NCI-H82 (cell line): ENCODE results near the gene SLC6A3.

Experiments
- DNase-seq: peaks from one replicate; lab custom pipeline; 2025; lab: John Stamatoyannopoulos, UW

SLC6A3 gene

DNA sequence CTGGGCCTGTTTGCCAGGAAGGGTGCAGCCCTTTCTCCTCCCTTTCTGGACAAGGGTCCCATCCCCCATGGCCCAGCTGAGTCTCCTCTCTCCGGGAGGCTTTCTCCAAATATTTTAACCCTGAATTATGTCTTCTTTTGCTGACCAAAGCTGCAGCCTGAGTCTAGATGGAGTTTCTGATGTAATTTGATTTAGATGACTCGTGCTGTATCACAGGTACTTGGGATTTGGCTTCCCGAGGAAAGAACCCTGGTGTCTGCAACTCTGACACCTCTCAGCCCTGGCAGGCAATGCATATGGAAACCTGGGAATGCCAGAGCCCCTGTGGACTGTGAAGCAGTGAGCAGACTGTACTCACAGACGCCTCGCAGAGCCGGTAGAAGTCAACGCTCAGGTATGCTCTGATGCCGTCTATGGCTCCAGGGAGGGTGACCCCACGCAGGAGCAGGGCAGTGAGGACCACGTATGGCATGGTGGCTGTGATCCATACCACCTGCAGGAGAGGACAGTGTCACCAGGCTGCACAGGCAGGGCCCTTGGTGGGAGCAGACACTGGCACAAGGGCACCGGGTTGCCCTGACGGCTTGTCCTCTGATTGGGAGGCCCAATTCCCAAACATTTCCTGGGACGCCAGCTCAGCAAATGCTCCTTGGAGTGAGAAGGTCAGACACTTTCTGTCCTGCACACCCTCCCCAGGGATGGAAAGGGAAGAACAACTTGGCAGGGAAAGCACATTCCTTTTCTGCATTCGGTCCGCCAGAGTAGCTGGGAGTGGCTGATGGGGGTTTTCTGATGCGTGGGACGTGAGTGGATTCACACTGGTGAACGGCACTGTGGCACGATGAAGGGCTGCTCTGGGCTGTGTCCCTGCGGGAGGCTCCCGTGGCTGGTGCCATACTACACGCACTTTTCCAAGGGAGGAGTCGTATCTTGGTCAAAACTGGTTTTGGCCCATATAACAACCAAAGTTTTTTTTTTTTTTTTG, 24.7 kb downstream of the SLC6A3 start:
- DNase-seq = no peak

DNA sequence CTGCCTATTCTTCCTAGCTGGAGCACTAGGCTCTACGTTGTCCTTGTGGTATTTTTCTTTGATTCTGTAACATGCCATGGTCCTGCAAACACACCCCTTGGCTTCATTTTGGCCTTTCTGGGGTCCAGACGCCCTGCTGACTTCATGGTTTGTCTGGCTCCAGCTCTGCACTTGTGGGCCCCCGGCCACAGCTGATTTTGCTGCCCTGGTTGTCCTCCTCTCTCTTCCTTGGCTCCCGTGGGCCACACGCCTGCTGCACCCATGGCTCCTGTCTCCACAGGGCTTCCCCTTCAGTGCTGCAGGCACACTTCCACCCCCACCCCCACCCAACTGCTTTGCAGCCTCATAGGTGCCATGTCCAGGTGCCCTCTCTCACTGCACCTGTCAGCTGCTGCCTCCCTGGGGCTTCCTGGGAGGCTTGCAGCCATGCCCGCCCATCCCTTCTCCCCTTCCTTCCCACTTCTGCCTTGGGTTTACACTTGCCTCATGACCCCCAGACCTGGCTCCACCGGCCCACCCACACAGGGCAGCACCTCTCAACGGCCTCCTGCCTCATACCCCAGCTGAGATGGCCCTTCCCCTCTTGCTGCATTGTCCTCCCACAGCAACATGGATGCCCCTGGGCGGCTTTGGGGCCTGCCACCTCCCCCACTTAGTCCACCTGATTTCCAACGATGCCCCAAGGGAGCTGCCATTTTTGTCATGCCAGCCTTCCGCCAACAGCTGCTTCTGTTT, 25.6 kb downstream of the SLC6A3 start:
- no peak for DNase-seq

DNA sequence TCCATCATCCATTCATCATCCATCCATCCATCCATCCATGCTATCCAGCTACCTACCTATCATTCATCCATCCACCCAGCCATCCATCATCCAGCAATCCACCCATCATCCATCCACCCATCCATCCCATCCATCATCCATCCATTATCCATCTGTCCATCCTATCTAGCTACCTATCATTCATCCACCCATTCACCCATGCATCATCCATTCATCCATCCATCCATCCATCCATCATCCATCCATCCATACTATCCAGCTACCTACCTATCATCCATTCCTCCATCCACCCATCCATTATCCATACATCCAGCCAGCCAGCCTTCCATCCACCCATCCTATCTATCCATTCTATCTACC, 26.3 kb downstream of the SLC6A3 start:
- DNase-seq = no peak

DNA sequence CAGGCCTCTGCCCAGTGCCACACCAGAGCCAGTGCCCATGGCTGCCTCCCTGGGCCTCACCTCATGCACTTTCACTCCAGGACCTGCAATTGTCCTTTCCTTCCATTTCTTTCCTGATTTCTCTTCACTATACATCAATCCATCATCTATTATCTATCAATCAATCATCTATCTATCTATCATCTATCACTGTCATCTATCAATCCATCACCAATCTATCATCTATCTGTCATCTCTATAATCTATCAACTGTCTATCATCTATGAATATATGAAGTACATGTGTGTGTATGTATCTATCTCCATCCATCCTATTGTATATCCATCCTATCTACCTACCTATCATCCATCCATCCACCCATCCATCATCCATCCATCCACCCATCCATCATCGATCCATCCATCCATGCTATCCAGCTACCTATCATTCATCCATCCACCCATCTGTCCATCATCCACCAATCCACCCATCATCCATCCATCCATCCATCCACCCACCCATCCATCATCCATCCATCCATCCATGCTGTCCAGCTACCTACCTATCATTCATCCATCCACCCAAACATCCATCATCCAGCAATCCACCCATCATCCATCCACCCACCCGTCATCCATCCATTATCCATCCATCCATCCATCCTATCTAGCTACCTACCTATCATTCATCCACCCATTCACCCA, 26.9 kb downstream of the SLC6A3 start:
- DNase-seq = no peak

DNA sequence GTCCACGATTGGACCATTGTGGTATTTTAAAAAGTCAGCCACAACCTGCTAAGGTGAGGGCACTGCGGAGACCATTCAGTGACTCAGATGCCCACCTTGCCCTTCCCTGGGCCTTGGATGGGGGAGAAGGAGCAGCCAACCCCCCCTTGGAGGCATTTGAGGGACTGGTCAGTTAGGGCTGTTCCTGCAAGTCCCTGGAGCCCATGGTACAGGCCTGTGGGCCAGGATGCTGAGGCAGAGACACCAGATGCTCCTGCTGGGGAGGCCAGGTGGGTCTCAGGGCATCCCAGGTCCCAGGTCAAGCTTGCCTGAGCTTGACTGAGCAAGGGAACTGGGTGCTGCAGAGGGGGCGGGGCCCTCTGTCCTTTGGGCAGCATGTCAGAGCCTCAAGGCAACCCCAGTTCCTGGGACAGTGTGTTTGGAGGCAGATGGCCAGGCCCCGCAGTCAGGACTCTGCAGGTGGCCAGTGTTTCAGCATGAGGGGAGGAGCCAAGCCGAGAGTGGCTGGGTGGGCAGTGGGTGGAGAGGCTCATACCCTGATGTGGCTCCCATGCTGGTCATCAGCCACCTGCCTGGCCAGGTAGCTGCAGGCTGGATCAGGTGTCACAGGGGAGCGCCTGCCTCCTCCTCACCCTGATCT, 27.5 kb downstream of the SLC6A3 start:
- DNase-seq = no peak

DNA sequence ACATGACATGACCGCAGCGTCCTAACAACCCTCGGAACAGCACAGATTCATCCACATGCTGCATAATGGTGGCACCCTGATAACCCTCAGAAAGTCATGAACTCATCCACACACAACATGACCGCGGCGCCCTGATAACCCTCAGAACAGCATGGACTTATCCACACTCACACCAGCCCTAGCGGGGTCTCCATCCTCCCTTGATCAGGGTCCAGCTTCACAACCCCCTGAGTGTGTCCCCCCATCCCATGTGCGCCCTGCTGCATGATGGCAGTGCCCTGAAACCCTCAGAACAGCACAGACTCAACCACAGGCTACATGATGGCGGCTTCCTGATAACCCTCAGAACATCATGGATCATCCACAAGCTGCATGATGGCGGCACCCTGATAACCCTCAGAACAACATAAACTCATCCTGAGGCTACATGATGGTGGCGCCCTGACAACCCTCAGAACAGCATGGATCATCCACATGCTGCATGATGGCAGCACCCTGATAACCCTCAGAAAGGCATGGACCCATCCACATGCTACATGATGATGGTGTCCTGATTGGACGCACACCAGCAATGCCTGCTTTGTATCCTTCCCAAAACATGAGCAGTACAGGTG, 28.3 kb downstream of the SLC6A3 start:
- no peak for DNase-seq

DNA sequence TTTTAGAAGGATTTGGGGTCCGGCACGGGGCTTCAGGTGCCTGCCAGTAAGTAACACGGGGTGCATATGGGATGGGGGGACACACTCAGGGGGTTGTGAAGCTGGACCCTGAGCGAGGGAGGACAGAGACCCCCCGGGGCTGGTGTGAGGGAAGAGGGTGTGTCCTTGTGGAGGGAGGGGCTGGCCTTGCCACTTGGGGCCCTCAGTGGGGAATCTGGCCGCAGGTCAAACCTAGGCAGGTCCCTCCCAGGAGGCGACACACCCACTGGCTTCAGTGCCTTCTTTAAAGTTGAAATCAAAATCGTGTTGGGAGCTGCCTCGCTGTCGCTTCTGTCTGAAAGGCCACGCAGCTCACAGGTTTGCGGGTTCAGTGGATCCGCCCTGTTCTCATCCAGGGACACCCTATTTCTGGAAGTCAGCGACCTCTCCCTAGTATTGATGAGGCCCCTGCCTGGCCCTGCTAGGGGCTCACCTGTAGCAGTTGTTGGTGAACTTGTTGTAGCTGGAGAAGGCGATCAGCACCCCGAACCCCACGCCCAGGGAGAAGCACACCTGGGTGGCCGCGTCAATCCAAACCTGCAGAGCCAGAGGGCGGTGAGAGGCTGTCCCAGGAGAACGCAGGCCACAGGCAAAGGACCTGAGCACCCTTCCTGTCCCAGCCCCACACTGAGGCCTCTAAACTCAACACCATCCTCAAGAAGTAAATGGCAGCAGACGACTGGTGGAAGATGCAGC, 29.4 kb downstream of the SLC6A3 start:
- DNase-seq = no peak

DNA sequence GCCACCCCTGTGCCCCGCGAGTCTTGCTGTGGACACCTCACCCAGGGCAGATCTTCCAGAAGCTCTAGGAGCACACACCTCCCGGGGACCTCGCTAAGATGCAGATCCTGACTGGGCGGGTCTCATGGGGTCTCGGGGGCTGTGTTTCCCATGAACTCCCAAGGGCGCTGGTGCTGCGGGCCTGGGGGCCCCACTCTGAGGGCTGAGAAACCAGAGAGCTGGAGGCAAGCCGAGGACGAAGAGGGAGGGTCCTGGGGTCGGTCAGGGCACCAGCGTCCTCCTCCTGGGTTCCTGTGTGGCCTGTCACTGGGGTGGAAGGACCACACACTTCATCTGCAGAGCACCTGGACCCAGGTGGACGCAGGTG, 30.2 kb downstream of the SLC6A3 start:
- no peak for DNase-seq

DNA sequence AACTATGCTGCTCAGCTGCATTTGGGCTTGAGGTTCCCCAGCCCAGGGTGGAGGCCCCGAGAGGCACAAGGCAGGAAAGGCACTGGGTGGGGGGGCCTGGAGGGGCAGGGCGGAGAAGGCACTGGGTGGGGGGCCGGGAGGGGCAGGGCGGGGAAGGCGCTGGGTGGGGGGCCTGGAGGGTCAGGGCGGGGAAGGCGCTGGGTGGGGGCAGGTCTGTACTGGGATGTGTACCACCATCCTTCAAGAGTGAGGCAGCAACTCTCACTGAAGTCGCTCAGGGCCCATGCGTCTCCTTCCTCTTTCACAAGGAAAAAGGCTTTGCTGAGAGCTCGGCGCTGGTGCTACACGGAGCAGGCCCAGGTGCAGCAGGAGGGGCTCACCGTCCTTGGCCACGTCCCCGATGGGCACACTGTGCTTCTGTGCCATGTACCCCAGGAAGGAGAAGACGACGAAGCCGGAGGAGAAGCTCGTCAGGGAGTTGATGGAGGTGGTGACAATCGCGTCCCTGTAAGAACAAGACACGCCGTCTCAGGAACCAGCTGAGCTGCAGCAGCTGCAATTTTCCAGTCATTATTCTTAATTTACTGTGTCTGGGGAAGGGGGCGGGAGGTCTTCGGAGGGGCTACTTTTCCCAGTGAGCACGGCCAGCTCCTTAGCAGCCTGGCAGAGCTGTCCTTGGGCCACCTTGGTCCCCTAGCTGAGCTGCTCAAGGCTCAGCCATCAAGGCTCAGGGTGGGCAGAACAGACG, 30.8 kb downstream of the SLC6A3 start:
- peak; percentile 15 for DNase-seq

DNA sequence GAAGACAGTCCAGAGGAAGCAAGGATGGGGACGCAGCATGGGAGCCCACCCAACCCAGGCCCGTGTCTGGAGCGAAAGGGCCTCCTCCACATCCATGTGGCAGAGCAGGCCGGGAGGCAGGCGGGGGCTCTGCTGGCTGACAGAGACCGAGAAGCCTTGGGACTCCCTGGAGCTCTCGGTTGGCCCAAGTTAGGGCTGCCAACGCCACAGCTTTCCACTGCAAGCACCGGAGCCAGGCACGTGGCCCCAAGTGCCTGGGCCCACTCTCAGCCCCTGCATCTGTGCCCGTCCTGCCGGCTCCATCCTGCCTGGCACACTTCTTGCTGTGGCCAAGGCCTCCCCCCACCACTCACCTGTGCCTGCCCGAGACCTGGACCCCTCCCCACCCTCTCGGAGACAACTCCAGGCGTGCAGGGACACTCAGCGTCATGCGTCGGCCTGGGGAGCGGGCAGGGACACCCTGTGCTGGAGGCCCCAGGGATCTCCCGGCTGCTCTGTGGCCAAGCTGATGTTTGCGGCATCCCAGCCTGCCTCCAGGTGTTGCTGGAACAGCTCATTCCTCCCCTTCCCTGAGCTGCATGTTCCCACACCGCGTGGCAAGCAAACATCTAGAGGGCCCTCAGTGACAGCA, 31.5 kb downstream of the SLC6A3 start:
- no peak for DNase-seq

DNA sequence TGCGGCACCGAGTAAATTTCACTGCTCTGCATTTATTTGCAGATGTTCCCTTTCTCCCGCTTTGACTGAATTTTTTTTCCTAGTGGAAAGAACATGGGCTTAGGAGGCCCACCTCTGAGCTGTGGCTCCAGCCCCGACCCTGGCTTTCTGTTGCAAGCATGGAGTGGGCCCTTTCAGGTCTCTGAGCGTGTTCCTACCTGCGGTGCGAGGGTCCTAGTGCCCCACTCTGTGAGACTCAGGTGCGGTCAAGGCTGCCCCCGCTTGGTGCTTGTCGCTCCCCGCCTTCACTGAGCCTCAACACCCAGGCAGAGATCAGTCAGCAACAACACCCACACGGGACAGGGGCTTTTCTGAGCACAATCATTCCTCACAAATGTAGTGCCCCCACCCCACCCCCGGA, 32.0 kb downstream of the SLC6A3 start:
- no peak for DNase-seq

DNA sequence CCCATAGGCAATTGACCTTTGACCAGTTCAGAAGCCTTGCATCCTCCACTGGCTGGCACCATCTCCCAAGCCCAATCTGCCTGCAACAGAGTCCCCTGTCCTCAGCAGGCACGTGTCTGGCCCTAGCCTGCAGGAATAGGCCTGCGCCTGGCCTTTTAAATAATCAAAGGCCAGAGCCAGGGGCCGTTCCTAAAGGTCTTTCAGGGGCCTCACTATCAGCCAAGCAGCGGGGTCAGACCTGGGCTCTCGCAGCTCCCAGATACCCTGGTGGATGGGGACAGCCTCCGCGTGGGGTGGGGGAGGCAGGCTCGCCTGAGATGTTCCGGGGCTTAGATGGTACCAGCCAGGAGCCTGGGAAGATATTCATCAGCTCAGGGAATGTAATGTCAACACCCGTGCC, 32.6 kb downstream of the SLC6A3 start:
- DNase-seq = no peak

DNA sequence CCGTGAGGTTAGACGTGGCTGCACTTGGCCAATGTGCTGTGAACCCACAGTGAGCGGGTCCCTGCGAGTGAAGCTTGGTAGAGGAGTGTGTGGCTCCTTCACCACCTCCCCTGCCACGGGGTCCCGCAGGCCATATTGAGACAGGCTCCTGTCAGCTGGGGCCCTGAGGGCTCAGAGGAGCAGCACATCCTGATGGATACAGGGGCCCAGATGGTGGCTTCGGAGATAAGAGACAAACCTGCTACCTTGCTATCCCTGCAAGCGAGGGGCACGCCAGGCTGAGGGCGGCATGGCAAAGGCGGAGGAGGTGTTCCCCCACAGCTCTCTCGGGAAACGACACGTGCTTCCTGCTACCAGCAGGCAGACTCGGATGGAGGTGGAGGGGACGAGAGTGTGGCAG, 33.1 kb downstream of the SLC6A3 start:
- DNase-seq = no peak

DNA sequence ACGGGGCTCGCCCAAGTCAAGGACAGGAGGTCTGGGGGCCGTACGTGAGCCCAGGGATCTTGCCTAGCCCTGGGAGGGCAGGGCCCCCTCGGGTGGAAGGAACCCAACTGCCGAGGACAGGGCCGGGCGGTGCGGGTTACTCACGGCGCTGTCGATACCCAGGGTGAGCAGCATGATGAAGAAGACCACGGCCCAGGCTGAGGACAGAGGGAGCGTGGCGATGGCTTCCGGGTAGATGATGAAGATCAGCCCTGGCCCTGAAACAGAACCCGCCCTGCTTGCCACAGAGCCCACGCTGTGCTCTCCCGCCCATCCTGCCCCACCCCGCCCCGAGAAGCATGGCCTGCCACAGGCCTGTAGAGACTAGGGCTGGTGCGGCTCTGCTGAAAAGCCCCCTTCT, 34.1 kb downstream of the SLC6A3 start:
- DNase-seq = no peak

DNA sequence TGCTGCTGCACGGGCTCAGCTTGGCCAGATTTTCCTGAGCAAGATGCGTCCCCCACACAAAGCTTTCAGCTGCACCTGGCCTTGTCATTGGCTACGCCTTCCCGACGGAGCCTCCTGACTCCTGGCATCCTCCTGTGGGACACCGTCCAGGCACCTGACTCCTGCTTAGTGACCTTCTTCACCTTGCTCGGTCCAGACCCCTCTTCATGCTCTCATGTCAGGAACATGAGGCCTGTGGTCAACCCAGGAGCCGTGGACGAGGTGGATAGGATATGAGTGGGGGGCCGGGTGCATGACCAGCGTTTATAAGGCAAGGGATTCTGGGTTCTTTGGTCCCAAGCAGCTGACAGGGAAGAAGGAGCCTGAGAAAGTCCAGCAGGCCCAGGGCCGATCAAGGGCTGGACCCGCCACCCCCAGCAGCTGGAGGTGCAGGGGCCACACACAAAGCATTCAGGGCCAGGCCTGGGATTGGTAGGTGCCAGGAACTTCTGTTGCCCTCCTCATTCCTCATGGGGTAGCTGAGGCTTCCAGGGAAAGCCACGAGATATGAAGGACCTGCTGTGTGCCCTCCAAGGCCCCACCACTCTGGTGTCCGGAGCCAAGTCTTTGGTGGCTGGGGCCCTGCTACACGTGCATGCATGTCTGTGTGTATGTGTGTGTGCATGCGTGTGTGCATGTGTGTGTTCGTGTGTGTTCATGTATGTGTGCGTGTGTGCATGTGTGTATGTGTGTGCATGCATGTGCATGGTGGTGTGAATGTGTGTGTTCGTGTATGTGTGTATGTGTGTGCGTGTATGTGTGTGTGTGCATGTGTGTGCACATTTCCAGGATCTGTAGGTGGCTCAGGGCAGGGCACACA, 34.9 kb downstream of the SLC6A3 start:
- DNase-seq = no peak

DNA sequence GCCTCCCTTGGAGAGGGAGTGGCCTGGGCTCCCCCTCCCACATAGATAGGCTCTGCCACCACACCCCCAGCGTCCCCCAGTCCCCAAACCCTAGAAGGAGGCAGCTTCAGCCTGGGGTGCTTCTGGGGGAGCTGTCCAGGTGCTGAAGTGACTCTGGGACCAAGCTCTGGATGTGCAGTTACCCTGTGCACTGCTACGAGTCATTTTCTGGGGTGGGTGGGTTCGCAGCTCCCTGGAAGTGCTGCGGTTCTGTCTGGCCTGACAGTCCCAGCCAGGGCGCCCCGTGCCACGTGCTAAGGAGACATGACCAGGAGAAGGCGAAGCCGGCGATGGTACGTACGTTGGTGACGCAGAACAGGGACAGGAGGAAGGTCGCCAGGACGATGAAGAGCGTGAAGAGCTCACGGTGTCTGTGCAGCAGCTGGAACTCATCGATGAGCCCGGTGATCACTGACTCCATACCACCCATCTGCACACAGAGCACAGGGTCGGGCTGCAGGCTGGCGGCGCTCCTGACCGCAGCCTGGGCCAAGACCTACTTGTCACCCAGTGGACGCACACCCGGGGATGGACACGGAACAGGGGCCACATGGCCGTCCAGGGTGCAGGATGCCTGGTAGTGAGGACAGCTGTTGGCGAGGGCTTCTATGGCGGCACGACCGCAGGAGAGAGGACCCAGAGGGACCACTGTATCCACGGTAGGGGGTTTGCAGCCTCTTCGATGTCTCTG, 35.7 kb downstream of the SLC6A3 start:
- DNase-seq = no peak

DNA sequence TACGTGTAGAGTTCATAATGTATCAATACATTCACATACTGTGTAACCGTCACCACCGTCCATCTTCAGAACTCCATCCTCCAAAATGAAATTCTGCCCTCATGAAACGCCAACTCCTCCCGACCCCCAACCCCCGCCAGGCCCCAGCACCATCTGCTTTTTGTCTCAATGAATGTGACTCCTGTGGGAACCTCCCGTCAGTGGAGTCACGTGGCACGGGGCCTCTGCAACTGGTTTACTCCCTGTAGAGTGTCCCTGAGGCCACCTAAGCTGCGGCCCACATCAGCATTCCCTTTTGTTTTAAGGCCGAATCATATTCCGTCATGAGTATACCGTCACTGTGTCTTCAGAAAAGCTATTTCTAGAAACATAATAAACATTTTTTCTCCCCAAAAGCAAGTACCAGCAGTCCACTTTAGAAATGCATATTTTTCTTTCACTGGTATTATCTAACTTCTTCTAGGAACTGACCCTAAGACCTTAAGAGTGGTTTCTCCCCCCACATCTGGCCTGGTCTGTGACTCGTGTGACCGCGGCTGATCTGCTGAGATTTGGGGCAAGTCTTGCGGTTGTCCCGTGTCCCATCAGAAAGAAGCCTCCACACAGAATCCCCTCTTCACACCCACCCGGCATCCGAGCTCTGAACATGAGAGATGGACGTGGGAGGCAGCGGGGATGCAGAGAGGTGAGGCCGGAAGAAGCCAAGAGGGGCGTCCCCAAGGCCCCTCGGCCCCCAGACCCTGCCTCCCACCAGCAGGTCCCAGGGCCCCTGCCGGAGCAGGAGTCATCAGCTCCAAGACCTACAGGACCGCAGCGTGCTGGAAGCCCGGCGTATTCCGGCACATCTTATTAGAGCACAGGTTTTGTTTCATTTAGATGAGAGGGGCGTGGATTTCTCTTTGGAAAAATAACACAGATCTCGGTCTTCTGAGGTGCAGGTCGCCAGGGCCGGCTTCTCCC, 38.3 kb downstream of the SLC6A3 start:
- DNase-seq = peak; percentile 43
